Measurements from ENCODE around the gene CD38. TPM values are rescaled to one million over a fixed set of nuclear protein-coding genes. Genes with fewer than 3 reads are reported as not detected.
"Not testable (repeated sequence)": the region's sequence is repeated elsewhere in the genome, so short reads cannot be mapped to it uniquely, and the experiment has no call there.

CD38 gene
- total RNA-seq, 2 experiments from 2014 or later = 11.6 to 12.0 TPM

DNA sequence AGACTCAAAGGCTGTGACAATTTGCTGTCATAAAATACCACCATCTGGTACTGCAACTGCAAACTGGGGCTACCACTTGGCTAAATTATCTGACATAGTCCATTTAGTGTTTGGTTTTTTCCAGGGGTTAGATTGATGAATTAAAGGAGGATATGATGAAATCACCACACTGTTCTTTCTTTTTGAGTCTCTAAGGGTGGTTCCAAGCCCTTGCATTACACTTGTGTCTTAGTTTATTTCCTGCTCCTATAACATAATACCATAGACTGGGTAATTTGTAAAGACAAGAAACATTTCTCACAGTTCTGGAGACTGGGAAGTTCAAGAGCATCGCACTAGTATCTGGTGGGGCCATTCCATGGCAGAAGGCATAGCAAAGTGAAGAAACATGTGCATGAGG is 32.0 kb upstream of the CD38 start:
- Mint-ChIP-seq H3K36me3 (peaks cover 9% of the 10 kb centered on the region), H3K9me3 (peaks cover 35% of the 10 kb centered on the region), H3K27me3 (no peaks in the 10 kb centered on the region), H3K27ac (no peak overlapping the region), H3K4me3 (no peak overlapping the region), H3K4me1 (ENCODE audit: low read depth) (peaks cover 9% of the 10 kb centered on the region)
- ChIA-PET POLR2A (no interaction called here), CTCF (no interaction called here)
- DNase-seq = no peak
- intact Hi-C loops (cut with micrococcal nuclease) = no loop called here

DNA sequence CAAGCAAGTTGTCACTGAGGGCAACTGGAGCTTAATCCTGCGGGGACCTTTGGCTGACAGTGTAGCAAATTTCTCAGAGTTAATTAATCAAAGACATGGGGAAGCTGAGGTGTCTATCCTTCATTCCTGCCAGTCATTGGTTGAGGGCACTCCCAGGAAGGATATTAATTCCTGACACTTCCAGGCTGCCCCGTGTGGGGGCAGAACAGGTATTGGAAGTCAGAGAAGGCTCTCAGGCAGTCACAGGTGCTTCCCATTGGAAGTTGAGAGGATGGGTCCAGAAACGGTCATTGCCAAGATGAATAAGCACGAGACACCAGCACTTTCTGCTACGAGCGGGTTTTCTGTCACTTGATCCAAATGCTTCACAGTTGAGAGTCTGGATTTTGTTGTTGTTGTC is 29.1 kb upstream of the CD38 start:
- no peak for DNase-seq
- Mint-ChIP-seq H3K27me3 (no peaks in the 10 kb centered on the region), H3K27ac (no peak overlapping the region), H3K4me1 (ENCODE audit: low read depth) (peaks cover 12% of the 10 kb centered on the region), H3K4me3 (no peak overlapping the region), H3K36me3 (no peaks in the 10 kb centered on the region), H3K9me3 (peaks cover 13% of the 10 kb centered on the region)
- intact Hi-C loops (cut with micrococcal nuclease) = no loop called here
- CTCF ChIA-PET = no interaction called here
- POLR2A ChIA-PET = interaction anchor here (0.6 kb wide), 1 partner anchor 67 kb away, joined by 3 read pairs; no protein-coding TSS in a partner anchor

DNA sequence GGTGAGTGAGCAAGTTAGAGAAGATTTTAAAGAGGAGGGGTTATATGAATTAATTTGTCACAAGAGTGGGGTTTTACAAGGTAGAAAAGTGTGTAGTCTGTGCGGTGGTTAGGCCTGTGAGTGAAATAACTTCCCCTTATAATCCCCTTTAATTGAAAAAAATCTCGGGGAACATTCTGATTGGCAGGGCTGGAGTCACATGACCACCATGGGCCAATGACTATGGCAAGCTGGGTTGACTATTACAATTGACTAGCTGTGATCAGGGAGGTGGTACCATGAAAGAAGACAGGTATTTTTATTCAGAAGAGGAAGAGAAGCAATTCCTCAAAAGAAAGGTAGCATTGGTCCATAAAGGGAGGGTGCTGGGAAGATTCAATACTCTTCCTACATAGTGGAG is 27.0 kb upstream of the CD38 start:
- Mint-ChIP-seq H3K4me3 (no peak overlapping the region), H3K27ac (no peak overlapping the region), H3K27me3 (no peaks in the 10 kb centered on the region), H3K9me3 (peaks cover 8% of the 10 kb centered on the region), H3K36me3 (no peaks in the 10 kb centered on the region), H3K4me1 (ENCODE audit: low read depth) (peaks cover 31% of the 10 kb centered on the region)
- intact Hi-C loops (cut with micrococcal nuclease) = no loop called here
- DNase-seq = no peak
- POLR2A ChIA-PET = no interaction called here
- CTCF ChIA-PET = interaction anchor here (1.0 kb wide), 1 partner anchor 22 kb away, joined by 3 read pairs; no protein-coding TSS in a partner anchor

DNA sequence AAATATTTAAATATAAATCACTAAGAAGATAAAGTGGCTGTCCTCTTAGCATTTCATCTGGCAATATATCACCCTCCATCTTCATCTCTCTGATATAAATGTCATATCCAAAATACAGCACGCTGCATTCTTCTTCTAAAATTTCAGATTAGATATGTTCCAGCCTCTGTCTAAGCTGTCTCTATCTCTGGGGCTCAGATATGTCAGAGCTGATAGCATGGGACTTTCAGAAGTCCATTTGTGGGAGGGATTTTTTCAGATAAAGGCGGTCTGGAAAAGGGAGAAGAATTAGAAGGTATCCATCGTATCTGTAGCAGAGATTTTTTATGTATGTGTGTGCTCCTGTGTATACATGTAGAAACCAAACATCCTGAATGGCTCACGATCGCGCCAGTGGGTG is 25.0 kb upstream of the CD38 start:
- Mint-ChIP-seq H3K27me3 (no peaks in the 10 kb centered on the region), H3K4me3 (no peak overlapping the region), H3K36me3 (no peaks in the 10 kb centered on the region), H3K27ac (no peak overlapping the region), H3K4me1 (ENCODE audit: low read depth) (peaks cover 41% of the 10 kb centered on the region), H3K9me3 (peaks cover 4% of the 10 kb centered on the region)
- intact Hi-C loops (cut with micrococcal nuclease) = no loop called here
- POLR2A ChIA-PET = interaction anchor here (1.3 kb wide), 1 partner anchor 14 kb away, joined by 3 read pairs; no protein-coding TSS in a partner anchor
- no peak for DNase-seq
- CTCF ChIA-PET = interaction anchor here (2.1 to 2.2 kb wide), 2 partner anchors 14 to 52 kb away, joined by 6 to 9 read pairs; no protein-coding TSS in a partner anchor

DNA sequence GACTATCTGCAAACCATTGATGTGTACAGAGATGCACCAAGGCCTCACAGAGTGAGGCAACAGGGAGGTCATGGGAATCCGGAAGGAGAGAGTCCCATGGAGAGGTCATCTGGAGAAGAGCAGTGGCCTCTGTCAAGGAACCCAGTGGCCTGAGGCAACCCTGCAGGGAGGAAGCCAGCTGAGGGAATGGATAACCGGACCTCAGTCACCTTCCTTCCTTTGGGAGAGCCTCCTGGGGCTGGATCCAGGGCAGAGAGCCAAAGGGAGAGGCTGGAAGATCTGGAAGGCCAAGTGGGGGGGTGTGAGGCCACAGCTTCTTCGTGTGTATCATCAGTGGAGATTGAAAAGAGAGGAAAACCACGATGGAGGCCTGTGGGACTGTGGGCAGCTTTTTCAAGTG is 24.3 kb upstream of the CD38 start:
- peaks cover 43% of the 10 kb centered on the region for H3K4me1 Mint-ChIP-seq (ENCODE audit: low read depth)
- CTCF ChIA-PET = interaction anchor here (1.0 to 2.2 kb wide), 4 partner anchors 14 to 52 kb away, joined by 3 to 9 read pairs (median 5); no protein-coding TSS in a partner anchor
- H3K27me3 Mint-ChIP-seq = no peaks in the 10 kb centered on the region

DNA sequence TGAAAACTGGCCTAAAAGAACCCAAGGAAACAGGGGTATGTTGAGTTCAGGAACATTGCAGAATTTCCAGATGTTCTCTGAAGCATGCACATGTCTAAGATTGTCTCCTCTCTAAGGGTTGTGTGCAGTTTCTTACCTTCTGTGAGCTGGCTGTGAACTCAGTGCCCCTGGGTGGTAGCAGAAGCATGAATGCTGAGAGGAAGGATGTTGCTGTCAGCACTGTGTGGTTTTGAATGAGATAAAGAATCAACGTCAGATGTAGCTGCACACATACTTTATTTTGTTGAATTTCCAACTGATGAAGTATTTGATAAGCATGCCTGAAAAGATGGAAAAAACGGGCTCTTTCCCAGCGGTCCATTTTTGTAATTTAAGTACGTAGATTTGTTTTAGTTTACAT is 23.8 kb upstream of the CD38 start:
- no peaks in the 10 kb centered on the region for H3K27me3 Mint-ChIP-seq
- ChIA-PET CTCF (interaction anchor here (1.0 to 2.2 kb wide), 4 partner anchors 15 to 51 kb away, joined by 3 to 9 read pairs (median 5); no protein-coding TSS in a partner anchor), POLR2A (interaction anchor here (0.6 to 1.3 kb wide), 2 partner anchors 15 to 58 kb away, joined by 3 read pairs; no protein-coding TSS in a partner anchor)
- no peak overlapping the region for H3K4me3 Mint-ChIP-seq
- DNase-seq = peak; percentile 70
- H3K36me3 Mint-ChIP-seq = no peaks in the 10 kb centered on the region
- H3K9me3 Mint-ChIP-seq = peaks cover 6% of the 10 kb centered on the region
- intact Hi-C loops (cut with micrococcal nuclease) = no loop called here
- peak overlapping the region; percentile 57 for H3K27ac Mint-ChIP-seq
- H3K4me1 Mint-ChIP-seq (ENCODE audit: low read depth) = peaks cover 43% of the 10 kb centered on the region

More for the DNA sequence above, 24.3 kb upstream of the CD38 start:
- DNase-seq = no peak
- Mint-ChIP-seq H3K36me3 (no peaks in the 10 kb centered on the region), H3K27ac (no peak overlapping the region), H3K4me3 (no peak overlapping the region), H3K9me3 (peaks cover 4% of the 10 kb centered on the region)
- intact Hi-C loops (cut with micrococcal nuclease) = no loop called here
- POLR2A ChIA-PET = interaction anchor here (1.3 kb wide), 1 partner anchor 15 kb away, joined by 3 read pairs; no protein-coding TSS in a partner anchor

DNA sequence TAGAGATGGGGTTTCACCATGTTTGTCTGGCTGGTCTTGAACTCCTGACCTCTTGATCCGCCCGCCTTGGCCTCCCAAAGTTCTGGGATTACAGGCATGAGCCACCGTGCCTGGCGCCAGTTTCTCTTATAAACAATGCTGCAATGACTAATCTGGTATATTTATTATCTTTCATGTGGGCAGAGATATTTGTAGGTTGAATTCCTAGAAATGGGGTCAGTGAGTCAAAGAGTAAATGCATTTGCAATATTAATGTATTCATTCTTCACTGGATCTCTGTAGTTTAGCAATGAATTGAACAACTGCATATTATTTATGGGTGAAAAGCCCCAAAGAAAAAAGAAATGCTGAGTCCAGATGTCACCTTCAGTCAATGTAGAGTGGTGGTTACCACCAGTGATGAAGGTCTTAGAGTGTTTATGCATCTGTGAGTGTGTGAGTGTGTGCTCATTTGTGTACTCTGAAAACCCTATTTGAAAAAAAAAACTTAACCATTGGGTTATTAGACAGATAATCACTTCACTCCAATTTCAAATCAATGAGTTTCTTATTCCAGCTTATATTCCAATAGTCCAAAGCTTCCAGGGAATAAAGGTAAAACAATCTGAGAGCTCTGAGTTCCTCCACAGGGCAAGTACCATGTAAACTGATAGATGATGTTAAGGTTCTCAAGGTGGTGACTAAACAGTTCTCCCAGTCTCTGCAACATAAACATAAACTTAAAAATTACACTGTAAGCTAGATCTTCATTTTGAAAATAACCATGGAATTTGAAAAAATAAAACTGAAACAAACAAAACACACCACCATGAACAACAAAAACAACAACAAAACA is 22.6 kb upstream of the CD38 start:
- intact Hi-C loops (cut with micrococcal nuclease) = loop anchor here (1.0 to 5.0 kb wide), 11 partner anchors 11 to 898 kb away; partner anchors contain the start of genes CD38, CPEB2, FAM200B and FBXL5
- POLR2A ChIA-PET = interaction anchor here (0.8 to 2.6 kb wide), 8 partner anchors 11 to 31 kb away, joined by 4 to 17 read pairs (median 6); no protein-coding TSS in a partner anchor
- H3K27me3 Mint-ChIP-seq = no peaks in the 10 kb centered on the region
- peaks cover 43% of the 10 kb centered on the region for H3K4me1 Mint-ChIP-seq (ENCODE audit: low read depth)
- CTCF ChIA-PET = interaction anchor here (0.7 to 3.2 kb wide), 24 partner anchors 10 to 574 kb away, joined by 3 to 39 read pairs (median 4); partner anchors contain the start of gene CD38
- H3K9me3 Mint-ChIP-seq = peaks cover 6% of the 10 kb centered on the region
- peak overlapping the region; percentile 50 for H3K4me3 Mint-ChIP-seq
- DNase-seq = peak; percentile 80
- peak overlapping the region; percentile 73 for H3K27ac Mint-ChIP-seq
- H3K36me3 Mint-ChIP-seq = no peaks in the 10 kb centered on the region

DNA sequence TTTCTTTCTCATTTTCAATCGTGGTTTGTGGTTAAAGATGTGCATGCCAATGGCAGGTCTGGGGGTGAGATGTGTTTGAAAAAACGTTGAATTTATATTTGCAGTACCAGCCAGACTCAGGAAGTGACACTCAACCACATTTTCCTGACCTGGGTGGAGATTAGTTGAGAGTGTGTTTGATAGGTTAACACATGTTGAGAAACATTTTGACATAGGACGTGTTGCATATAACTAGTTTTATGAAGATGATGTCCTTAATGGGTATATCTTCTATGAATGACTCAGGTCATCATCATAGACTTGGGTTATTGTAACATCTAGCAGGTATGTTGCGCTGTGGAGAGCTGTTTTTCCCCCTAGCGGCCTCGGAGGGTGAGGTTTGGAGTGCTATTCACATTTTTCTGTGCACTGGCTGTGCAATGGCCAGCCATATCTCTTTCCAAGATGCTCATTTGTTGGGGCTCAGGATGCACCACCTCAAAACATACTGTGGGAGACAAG is 21.7 kb upstream of the CD38 start:
- ChIA-PET POLR2A (interaction anchor here (0.8 to 2.6 kb wide), 12 partner anchors 10 to 101 kb away, joined by 3 to 17 read pairs (median 5); partner anchors contain the start of gene FBXL5), CTCF (interaction anchor here (0.5 to 3.2 kb wide), 27 partner anchors 10 to 575 kb away, joined by 3 to 39 read pairs (median 4); partner anchors contain the start of genes CD38 and FAM200B)
- Mint-ChIP-seq H3K27ac (peak overlapping the region; percentile 73), H3K4me3 (peak overlapping the region; percentile 50), H3K27me3 (no peaks in the 10 kb centered on the region), H3K4me1 (ENCODE audit: low read depth) (peaks cover 43% of the 10 kb centered on the region), H3K9me3 (peaks cover 2% of the 10 kb centered on the region), H3K36me3 (no peaks in the 10 kb centered on the region)
- intact Hi-C loops (cut with micrococcal nuclease) = loop anchor here (1.0 to 5.0 kb wide), 11 partner anchors 10 to 899 kb away; partner anchors contain the start of genes CD38, CPEB2, FAM200B and FBXL5
- peak; percentile 88 for DNase-seq

DNA sequence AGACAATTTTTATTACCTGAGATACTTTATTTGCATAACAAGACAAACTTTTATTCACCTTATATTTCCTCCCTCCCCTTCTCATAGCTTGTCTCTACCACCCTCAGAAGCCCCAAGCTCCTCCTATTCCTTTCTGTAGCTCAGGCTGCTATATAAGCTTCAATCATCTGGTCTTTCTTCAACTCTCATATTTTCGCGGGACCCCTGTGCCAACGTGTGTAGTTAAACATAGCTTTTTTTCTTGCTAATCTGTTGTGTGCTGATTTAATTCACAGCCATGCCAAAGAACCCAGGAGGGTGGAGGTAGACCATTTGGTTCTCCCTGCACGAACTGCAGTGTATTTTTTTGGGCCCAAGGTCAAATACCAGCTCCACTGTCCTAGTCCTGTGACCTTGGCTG is 21.1 kb upstream of the CD38 start:
- POLR2A ChIA-PET = interaction anchor here (0.8 to 2.6 kb wide), 8 partner anchors 9 to 102 kb away, joined by 3 to 17 read pairs (median 8); partner anchors contain the start of gene FBXL5
- Mint-ChIP-seq H3K4me1 (ENCODE audit: low read depth) (peaks cover 43% of the 10 kb centered on the region), H3K27ac (peak overlapping the region; percentile 73)

DNA sequence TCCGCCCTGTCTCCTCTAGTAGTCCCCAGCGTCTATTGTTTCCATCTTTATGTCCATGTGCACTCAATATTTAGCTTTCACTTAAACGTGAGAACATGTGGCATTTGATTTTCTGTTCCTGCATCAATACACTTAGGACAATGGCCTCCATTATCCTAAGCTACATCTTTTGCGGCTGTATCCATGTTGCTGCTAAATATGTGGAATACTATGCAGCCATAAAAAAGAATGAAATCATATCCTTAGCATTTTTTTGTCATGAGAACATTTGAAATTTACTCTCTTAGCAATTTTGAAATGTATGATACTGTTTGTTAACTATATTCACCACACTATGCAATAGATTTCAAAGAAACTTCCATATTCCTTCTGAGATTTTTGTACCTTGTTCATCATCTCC is 19.8 kb upstream of the CD38 start:
- POLR2A ChIA-PET = no interaction called here
- intact Hi-C loops (cut with micrococcal nuclease) = loop anchor here (5.0 kb wide), 3 partner anchors 459 to 901 kb away; partner anchors contain the start of gene CPEB2
- Mint-ChIP-seq H3K27me3 (no peaks in the 10 kb centered on the region), H3K4me3 (no peak overlapping the region), H3K4me1 (ENCODE audit: low read depth) (peaks cover 45% of the 10 kb centered on the region), H3K9me3 (peaks cover 2% of the 10 kb centered on the region), H3K27ac (peak overlapping the region; percentile 20), H3K36me3 (no peaks in the 10 kb centered on the region)
- CTCF ChIA-PET = interaction anchor here (0.7 to 3.2 kb wide), 7 partner anchors 8 to 198 kb away, joined by 3 to 26 read pairs (median 10); no protein-coding TSS in a partner anchor
- DNase-seq = no peak

More for the DNA sequence above, 21.1 kb upstream of the CD38 start:
- no peaks in the 10 kb centered on the region for H3K36me3 Mint-ChIP-seq
- H3K27me3 Mint-ChIP-seq = no peaks in the 10 kb centered on the region
- H3K4me3 Mint-ChIP-seq = peak overlapping the region; percentile 50
- intact Hi-C loops (cut with micrococcal nuclease) = loop anchor here (5.0 kb wide), 3 partner anchors 460 to 900 kb away; partner anchors contain the start of gene CPEB2
- peaks cover 2% of the 10 kb centered on the region for H3K9me3 Mint-ChIP-seq
- CTCF ChIA-PET = interaction anchor here (0.5 to 3.2 kb wide), 19 partner anchors 10 to 576 kb away, joined by 3 to 39 read pairs (median 5); partner anchors contain the start of genes CD38 and FAM200B
- DNase-seq = no peak

DNA sequence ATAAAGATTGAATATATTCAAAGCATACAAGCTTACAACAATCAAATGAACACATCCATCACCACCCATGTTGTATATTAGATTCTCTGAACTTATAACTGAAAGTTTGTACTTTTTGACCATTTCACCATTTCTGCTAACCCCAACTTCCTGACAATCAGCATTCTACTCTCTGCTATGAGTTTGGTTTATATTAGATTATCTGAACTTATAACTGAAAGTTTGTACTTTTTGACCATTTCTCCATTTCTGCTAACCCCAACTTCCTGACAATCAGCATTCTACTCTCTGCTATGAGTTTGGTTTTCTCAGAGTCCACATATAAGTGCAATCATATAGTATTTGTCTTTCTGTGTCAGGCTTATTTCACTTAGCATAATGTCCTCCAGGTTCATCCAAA is 15.7 kb upstream of the CD38 start:
- H3K4me3 Mint-ChIP-seq; intact Hi-C loops (cut with micrococcal nuclease); H3K9me3 Mint-ChIP-seq; H3K27me3 Mint-ChIP-seq; DNase-seq; H3K36me3 Mint-ChIP-seq: not testable (repeated sequence)
- H3K27ac Mint-ChIP-seq = peak overlapping the region; percentile 53
- ChIA-PET CTCF (interaction anchor here (0.6 to 1.8 kb wide), 2 partner anchors 31 to 43 kb away, joined by 3 to 5 read pairs; no protein-coding TSS in a partner anchor), POLR2A (interaction anchor here (0.6 kb wide), 1 partner anchor 218 kb away, joined by 3 read pairs; no protein-coding TSS in a partner anchor)
- H3K4me1 Mint-ChIP-seq (ENCODE audit: low read depth) = peaks cover 28% of the 10 kb centered on the region
